HEK293 (cell line): Measurements from ENCODE around the gene TTC23L.

Experiments
- CTCF ChIA-PET: fragments of 350-600 bp; formaldehyde crosslinking; extraction: SDS; loops from one replicate; lab custom pipeline; 2021; ENCODE audit warnings: antibody characterized with exemption; lab: Yijun Ruan, JAX
- POLR2A ChIA-PET: fragments of 300-600 bp; formaldehyde crosslinking; extraction: SDS; loops from one replicate; lab custom pipeline; 2020; ENCODE audit warnings: antibody characterized with exemption, inconsistent platforms; lab: Yijun Ruan, JAX
- H3K27ac ChIP-seq: fragments of 200-500 bp; sonication (Bioruptor generic); 2 replicates; pipeline ENCODE4 v1.5.1; 2014; ENCODE audit warnings: low read depth, low read length, control low read depth, inconsistent platforms; ENCODE audit errors: extremely low read depth
- H3K36me3 ChIP-seq, 2 experiments: fragments of 200-500 bp in 1 of 2; sonication (Bioruptor generic) in 1 of 2; 1 replicate in 1 of 2; 2 replicates in 1 of 2; pipeline ENCODE4 v1.5.1; 2014 to 2017; ENCODE audit warnings: inconsistent platforms in 2 of 2, low read length in 2 of 2; ENCODE audit not compliant: control insufficient read depth in 2 of 2, insufficient read depth in 1 of 2
- H3K4me1 ChIP-seq: fragments of 200-500 bp; sonication (Bioruptor generic); 2 replicates; pipeline ENCODE4 v1.5.1; 2014; ENCODE audit warnings: mild to moderate bottlenecking, low read length, inconsistent platforms; ENCODE audit not compliant: control insufficient read depth, insufficient read depth
- H3K4me3 ChIP-seq: 2 replicates; pipeline ENCODE4 v1.5.1; 2011; ENCODE audit warnings: low read depth, mild to moderate bottlenecking, control low read depth, low read length, moderate library complexity
- H3K9me3 ChIP-seq: fragments of 200-500 bp; sonication (Bioruptor generic); 2 replicates; pipeline ENCODE4 v1.5.1; 2014; ENCODE audit warnings: low read depth, low read length, inconsistent platforms; ENCODE audit not compliant: control insufficient read depth, insufficient read depth
- GLI2 ChIP-seq: fragments of 450-650 bp; formaldehyde crosslinking; IDR thresholded peaks from 2 replicates; pipeline ENCODE4; 2017; ENCODE audit warnings: missing biosample characterization, missing genetic modification characterization, low read depth, borderline replicate concordance
- HOXC10 ChIP-seq: sonication (generic); formaldehyde crosslinking; IDR thresholded peaks from 2 replicates; pipeline ENCODE4 v1.8.1; 2023; ENCODE audit warnings: mild to moderate bottlenecking, missing genetic modification reagents
- KLF8 ChIP-seq: fragments of 450-650 bp; formaldehyde crosslinking; IDR thresholded peaks from 2 replicates; pipeline ENCODE4 v1.5.1; 2016; ENCODE audit warnings: missing biosample characterization, missing genetic modification characterization
- OSR2 ChIP-seq: fragments of 450-650 bp; formaldehyde crosslinking; IDR thresholded peaks from 2 replicates; pipeline ENCODE4 v1.5.1; 2016; ENCODE audit warnings: missing biosample characterization, missing genetic modification characterization
- ZNF112 ChIP-seq: fragments of 450-650 bp; formaldehyde crosslinking; IDR thresholded peaks from 2 replicates; pipeline ENCODE4 v1.5.0; 2017; ENCODE audit warnings: missing biosample characterization, missing genetic modification characterization
- ZNF121 ChIP-seq: fragments of 450-650 bp; formaldehyde crosslinking; IDR thresholded peaks from 2 replicates; pipeline ENCODE4 v1.5.1; 2016; ENCODE audit warnings: missing biosample characterization, missing genetic modification characterization
- ZNF292 ChIP-seq: fragments of 450-650 bp; formaldehyde crosslinking; IDR thresholded peaks from 2 replicates; pipeline ENCODE4 v1.5.1; 2016; ENCODE audit warnings: low read depth, missing biosample characterization, missing genetic modification characterization, borderline replicate concordance
- ZNF404 ChIP-seq: fragments of 450-650 bp; formaldehyde crosslinking; IDR thresholded peaks from 2 replicates; pipeline ENCODE4 v1.5.1; 2017; ENCODE audit warnings: missing biosample characterization, missing genetic modification characterization
- ZNF501 ChIP-seq: fragments of 450-650 bp; formaldehyde crosslinking; IDR thresholded peaks from 2 replicates; pipeline ENCODE4 v1.5.1; 2016; ENCODE audit warnings: missing biosample characterization, missing genetic modification characterization
- ZNF510 ChIP-seq: fragments of 450-650 bp; formaldehyde crosslinking; IDR thresholded peaks from 2 replicates; pipeline ENCODE4 v1.5.1; 2018; ENCODE audit warnings: mild to moderate bottlenecking, missing genetic modification characterization, missing biosample characterization; ENCODE audit not compliant: insufficient replicate concordance
- ZNF530 ChIP-seq: fragments of 450-650 bp; formaldehyde crosslinking; IDR thresholded peaks from 2 replicates; pipeline ENCODE4 v1.5.1; 2016; ENCODE audit warnings: low read depth, missing biosample characterization, missing genetic modification characterization
- ZNF549 ChIP-seq: fragments of 450-650 bp; IDR thresholded peaks from 2 replicates; pipeline ENCODE4 v1.5.1; 2018; ENCODE audit warnings: missing biosample characterization, missing genetic modification characterization, mild to moderate bottlenecking, inconsistent platforms, moderate library complexity
- ZNF561 ChIP-seq: fragments of 450-650 bp; IDR thresholded peaks from 2 replicates; pipeline ENCODE4 v1.5.1; 2018; ENCODE audit warnings: missing biosample characterization, missing genetic modification characterization, borderline replicate concordance
- ZNF664 ChIP-seq: fragments of 450-650 bp; formaldehyde crosslinking; IDR thresholded peaks from 2 replicates; pipeline ENCODE4 v1.5.1; 2016; ENCODE audit warnings: missing biosample characterization, missing genetic modification characterization
- TF ChIP-seq, protein P1 (sequence below): fragments of 450-650 bp; formaldehyde crosslinking; IDR thresholded peaks from 2 replicates; pipeline ENCODE4 v1.5.1; 2016; ENCODE audit warnings: missing biosample characterization, missing genetic modification characterization
- TF ChIP-seq, protein P2 (sequence below): fragments of 450-650 bp; formaldehyde crosslinking; IDR thresholded peaks from 2 replicates; pipeline ENCODE4 v1.5.1; 2016; ENCODE audit warnings: missing biosample characterization, missing genetic modification characterization
- TF ChIP-seq, protein P3 (sequence below): fragments of 450-650 bp; formaldehyde crosslinking; IDR thresholded peaks from 2 replicates; pipeline ENCODE4 v1.5.1; 2016; ENCODE audit warnings: missing biosample characterization, missing genetic modification characterization
- TF ChIP-seq, protein P4 (sequence below): fragments of 450-650 bp; formaldehyde crosslinking; IDR thresholded peaks from 2 replicates; pipeline ENCODE4 v1.5.1; 2016; ENCODE audit warnings: missing biosample characterization, missing genetic modification characterization

Gene TTC23L

DNA sequence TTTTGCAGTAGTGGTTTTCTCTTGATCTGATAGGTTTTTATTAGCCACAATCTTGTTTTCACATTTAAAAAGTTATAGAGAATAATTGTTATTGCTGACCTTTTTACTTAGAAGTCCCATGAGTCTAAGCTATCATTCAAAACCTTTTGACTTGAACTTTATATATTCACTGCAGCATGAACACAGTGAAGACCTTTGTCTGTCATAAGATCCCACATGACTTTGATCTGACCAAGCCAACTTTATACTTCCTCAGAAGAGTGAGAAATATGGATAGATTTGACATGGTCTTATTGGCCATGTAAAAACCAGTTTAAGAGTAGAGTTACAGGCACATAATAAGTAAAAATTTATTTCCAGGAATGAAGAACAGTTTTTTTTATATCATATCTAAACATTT, 42.3 kb downstream of the TTC23L start (continued):
- no peak for TF ChIP-seq OSR2 (tag by site-specific recombination)
- no peak for TF ChIP-seq ZNF664 (tag by site-specific recombination)
- no peak for TF ChIP-seq ZNF404
- TF ChIP-seq ZNF561 (tag by site-specific recombination), result no peak
- no peak for TF ChIP-seq GLI2
- no peak for TF ChIP-seq ZNF121 (tag by site-specific recombination)
- no peak for TF ChIP-seq KLF8 (tag by site-specific recombination)
- TF ChIP-seq, protein P1, sequence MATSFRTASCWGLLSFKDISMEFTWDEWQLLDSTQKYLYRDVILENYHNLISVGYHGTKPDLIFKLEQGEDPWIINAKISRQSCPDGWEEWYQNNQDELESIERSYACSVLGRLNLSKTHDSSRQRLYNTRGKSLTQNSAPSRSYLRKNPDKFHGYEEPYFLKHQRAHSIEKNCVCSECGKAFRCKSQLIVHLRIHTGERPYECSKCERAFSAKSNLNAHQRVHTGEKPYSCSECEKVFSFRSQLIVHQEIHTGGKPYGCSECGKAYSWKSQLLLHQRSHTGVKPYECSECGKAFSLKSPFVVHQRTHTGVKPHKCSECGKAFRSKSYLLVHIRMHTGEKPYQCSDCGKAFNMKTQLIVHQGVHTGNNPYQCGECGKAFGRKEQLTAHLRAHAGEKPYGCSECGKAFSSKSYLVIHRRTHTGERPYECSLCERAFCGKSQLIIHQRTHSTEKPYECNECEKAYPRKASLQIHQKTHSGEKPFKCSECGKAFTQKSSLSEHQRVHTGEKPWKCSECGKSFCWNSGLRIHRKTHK (tag by site-specific recombination), result no peak
- TF ChIP-seq, protein P2, sequence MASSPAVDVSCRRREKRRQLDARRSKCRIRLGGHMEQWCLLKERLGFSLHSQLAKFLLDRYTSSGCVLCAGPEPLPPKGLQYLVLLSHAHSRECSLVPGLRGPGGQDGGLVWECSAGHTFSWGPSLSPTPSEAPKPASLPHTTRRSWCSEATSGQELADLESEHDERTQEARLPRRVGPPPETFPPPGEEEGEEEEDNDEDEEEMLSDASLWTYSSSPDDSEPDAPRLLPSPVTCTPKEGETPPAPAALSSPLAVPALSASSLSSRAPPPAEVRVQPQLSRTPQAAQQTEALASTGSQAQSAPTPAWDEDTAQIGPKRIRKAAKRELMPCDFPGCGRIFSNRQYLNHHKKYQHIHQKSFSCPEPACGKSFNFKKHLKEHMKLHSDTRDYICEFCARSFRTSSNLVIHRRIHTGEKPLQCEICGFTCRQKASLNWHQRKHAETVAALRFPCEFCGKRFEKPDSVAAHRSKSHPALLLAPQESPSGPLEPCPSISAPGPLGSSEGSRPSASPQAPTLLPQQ, result no peak
- TF ChIP-seq, all 188 proteins: peak for 0

DNA sequence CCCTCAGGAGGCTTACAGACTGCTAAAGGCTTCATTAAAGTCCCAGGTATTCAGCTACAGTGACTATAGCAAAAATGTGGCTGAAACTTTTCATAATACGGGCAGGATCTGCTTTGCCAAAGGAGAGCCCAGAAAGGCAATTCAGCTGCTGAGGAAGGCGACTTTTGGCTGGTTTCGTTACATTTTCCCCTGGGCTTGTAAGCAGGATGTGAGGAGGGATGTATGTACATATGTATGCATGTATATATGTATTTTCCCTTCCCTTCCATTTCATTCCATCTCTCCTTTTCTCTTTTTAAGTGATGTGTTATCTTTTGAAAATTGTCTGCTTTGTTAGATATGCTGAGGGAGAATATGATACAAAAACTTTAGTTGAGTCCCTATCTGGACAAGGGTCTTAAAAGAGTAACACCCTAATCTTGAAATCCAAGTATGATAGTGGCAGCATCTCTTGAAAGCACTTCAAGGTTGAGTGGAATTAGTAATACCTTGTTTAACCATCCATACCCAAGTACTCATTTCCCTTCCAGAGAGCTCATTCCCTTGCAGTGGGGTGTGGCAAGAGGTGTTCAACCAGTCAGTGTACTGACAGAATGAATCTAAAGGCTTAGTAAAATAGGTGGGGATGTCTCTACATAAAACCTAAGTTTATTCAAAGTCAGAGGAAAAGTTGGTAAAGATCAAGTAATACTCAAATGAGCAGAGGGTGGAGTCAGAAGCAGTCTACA, 47.6 kb downstream of the TTC23L start:
- TF ChIP-seq ZNF501 (tag by site-specific recombination) (no peak), HOXC10 (CRISPR knock-in tag) (no peak), ZNF292 (tag by site-specific recombination) (no peak), ZNF112 (tag by site-specific recombination) (no peak), ZNF510 (tag by site-specific recombination) (no peak), ZNF530 (tag by site-specific recombination) (no peak), ZNF549 (tag by site-specific recombination) (no peak)
- TF ChIP-seq, protein P3, sequence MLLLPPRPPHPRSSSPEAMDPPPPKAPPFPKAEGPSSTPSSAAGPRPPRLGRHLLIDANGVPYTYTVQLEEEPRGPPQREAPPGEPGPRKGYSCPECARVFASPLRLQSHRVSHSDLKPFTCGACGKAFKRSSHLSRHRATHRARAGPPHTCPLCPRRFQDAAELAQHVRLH (tag by site-specific recombination), result no peak
- TF ChIP-seq, protein P4, sequence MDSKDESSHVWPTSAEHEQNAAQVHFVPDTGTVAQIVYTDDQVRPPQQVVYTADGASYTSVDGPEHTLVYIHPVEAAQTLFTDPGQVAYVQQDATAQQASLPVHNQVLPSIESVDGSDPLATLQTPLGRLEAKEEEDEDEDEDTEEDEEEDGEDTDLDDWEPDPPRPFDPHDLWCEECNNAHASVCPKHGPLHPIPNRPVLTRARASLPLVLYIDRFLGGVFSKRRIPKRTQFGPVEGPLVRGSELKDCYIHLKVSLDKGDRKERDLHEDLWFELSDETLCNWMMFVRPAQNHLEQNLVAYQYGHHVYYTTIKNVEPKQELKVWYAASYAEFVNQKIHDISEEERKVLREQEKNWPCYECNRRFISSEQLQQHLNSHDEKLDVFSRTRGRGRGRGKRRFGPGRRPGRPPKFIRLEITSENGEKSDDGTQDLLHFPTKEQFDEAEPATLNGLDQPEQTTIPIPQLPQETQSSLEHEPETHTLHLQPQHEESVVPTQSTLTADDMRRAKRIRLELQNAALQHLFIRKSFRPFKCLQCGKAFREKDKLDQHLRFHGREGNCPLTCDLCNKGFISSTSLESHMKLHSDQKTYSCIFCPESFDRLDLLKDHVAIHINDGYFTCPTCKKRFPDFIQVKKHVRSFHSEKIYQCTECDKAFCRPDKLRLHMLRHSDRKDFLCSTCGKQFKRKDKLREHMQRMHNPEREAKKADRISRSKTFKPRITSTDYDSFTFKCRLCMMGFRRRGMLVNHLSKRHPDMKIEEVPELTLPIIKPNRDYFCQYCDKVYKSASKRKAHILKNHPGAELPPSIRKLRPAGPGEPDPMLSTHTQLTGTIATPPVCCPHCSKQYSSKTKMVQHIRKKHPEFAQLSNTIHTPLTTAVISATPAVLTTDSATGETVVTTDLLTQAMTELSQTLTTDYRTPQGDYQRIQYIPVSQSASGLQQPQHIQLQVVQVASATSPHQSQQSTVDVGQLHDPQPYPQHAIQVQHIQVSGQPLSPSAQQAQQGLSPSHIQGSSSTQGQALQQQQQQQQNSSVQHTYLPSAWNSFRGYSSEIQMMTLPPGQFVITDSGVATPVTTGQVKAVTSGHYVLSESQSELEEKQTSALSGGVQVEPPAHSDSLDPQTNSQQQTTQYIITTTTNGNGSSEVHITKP, result no peak
- Histone ChIP-seq H3K4me3 (no peak overlapping the region), H3K9me3 (no peaks in the 10 kb centered on the region), H3K4me1 (no peaks in the 10 kb centered on the region), H3K36me3 (no peaks in the 10 kb centered on the region), H3K27ac (no peak overlapping the region)
- ChIA-PET POLR2A (interaction anchor here (0.6 to 1.5 kb wide), 3 partner anchors 10 to 53 kb away, joined by 3 read pairs; no protein-coding TSS in a partner anchor), CTCF (interaction anchor here (0.5 to 1.5 kb wide), 4 partner anchors 10 to 412 kb away, joined by 4 to 6 read pairs (median 4); no protein-coding TSS in a partner anchor)
